Measurements from ENCODE around the gene USP14. TPM values are rescaled to one million over a fixed set of nuclear protein-coding genes. Genes with fewer than 3 reads are reported as not detected.

USP14 gene
- total RNA-seq, 1 experiment from 2014 or later = 72.4 TPM

DNA sequence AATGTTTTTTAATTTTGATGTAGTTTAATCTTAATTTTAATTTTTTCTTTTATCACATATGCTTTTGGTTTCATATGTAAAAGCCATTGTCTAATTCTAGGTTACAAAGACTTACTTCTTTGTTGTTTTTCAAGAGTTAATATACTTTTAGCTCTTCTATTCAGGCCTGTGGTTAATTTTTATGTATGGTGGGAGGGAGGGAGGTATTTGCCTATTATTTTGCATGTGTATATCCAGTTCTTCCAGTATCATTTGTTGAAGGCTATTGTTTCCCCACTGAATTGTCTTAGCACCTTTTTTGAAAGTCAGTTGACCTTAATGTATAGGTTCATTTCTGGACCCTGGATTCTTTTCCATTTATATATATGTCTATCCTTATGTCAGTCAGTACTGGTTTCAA lies 23.4 kb downstream of the USP14 start:
- ChIA-PET CTCF (no interaction called here), POLR2A (no interaction called here)
- no peaks in the 10 kb centered on the region for H3K27me3 Mint-ChIP-seq (ENCODE audit: low read depth)
- H3K4me1 Mint-ChIP-seq = no peaks in the 10 kb centered on the region
- TF ChIP-seq JAZF1 (CRISPR knock-in tag; IDR thresholded peaks at IDR 0.05) (no peak), OVOL2 (CRISPR knock-in tag; IDR thresholded peaks at IDR 0.05; ENCODE audit: borderline replicate concordance) (no peak), ZNF671 (CRISPR knock-in tag; IDR thresholded peaks at IDR 0.05) (no peak)
- TF ChIP-seq, protein P1, sequence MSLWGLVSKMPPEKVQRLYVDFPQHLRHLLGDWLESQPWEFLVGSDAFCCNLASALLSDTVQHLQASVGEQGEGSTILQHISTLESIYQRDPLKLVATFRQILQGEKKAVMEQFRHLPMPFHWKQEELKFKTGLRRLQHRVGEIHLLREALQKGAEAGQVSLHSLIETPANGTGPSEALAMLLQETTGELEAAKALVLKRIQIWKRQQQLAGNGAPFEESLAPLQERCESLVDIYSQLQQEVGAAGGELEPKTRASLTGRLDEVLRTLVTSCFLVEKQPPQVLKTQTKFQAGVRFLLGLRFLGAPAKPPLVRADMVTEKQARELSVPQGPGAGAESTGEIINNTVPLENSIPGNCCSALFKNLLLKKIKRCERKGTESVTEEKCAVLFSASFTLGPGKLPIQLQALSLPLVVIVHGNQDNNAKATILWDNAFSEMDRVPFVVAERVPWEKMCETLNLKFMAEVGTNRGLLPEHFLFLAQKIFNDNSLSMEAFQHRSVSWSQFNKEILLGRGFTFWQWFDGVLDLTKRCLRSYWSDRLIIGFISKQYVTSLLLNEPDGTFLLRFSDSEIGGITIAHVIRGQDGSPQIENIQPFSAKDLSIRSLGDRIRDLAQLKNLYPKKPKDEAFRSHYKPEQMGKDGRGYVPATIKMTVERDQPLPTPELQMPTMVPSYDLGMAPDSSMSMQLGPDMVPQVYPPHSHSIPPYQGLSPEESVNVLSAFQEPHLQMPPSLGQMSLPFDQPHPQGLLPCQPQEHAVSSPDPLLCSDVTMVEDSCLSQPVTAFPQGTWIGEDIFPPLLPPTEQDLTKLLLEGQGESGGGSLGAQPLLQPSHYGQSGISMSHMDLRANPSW (CRISPR knock-in tag; conservative IDR thresholded peaks at IDR 0.05; ENCODE audit: low read depth) = no peak
- TF ChIP-seq, protein P2, sequence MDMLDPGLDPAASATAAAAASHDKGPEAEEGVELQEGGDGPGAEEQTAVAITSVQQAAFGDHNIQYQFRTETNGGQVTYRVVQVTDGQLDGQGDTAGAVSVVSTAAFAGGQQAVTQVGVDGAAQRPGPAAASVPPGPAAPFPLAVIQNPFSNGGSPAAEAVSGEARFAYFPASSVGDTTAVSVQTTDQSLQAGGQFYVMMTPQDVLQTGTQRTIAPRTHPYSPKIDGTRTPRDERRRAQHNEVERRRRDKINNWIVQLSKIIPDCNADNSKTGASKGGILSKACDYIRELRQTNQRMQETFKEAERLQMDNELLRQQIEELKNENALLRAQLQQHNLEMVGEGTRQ (CRISPR knock-in tag; IDR thresholded peaks at IDR 0.05) = no peak
- TF ChIP-seq, protein P3, sequence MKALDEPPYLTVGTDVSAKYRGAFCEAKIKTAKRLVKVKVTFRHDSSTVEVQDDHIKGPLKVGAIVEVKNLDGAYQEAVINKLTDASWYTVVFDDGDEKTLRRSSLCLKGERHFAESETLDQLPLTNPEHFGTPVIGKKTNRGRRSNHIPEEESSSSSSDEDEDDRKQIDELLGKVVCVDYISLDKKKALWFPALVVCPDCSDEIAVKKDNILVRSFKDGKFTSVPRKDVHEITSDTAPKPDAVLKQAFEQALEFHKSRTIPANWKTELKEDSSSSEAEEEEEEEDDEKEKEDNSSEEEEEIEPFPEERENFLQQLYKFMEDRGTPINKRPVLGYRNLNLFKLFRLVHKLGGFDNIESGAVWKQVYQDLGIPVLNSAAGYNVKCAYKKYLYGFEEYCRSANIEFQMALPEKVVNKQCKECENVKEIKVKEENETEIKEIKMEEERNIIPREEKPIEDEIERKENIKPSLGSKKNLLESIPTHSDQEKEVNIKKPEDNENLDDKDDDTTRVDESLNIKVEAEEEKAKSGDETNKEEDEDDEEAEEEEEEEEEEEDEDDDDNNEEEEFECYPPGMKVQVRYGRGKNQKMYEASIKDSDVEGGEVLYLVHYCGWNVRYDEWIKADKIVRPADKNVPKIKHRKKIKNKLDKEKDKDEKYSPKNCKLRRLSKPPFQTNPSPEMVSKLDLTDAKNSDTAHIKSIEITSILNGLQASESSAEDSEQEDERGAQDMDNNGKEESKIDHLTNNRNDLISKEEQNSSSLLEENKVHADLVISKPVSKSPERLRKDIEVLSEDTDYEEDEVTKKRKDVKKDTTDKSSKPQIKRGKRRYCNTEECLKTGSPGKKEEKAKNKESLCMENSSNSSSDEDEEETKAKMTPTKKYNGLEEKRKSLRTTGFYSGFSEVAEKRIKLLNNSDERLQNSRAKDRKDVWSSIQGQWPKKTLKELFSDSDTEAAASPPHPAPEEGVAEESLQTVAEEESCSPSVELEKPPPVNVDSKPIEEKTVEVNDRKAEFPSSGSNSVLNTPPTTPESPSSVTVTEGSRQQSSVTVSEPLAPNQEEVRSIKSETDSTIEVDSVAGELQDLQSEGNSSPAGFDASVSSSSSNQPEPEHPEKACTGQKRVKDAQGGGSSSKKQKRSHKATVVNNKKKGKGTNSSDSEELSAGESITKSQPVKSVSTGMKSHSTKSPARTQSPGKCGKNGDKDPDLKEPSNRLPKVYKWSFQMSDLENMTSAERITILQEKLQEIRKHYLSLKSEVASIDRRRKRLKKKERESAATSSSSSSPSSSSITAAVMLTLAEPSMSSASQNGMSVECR (CRISPR knock-in tag; IDR thresholded peaks at IDR 0.05; ENCODE audit: borderline replicate concordance) = no peak
- peaks cover 17% of the 10 kb centered on the region for H3K36me3 Mint-ChIP-seq
- H3K9me3 Mint-ChIP-seq = no peaks in the 10 kb centered on the region
- no peak overlapping the region for H3K4me3 Mint-ChIP-seq
- DNase-seq (ENCODE audit: low spot score) = no peak
- ATAC-seq = no peak
- no peak overlapping the region for H3K27ac Mint-ChIP-seq

DNA sequence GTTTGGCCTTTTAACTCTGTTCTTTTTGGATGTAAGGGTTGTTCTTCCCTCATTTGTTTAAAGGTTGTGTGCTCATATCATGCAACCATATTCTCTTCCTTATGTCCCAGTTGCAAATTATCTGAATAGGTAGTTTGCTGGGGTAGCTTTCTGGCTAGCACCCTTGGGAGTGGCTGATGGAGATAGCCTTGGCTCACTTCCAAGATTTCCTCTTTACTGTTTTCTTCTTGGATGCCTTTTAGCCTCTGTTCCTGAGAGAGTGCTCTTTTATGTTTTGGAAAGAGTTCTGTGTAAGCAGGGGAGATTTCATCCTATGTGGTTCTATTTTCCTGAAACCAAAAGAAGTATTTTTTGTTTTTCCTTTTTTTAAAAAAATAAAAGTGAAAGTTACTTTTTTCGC lies 25.4 kb downstream of the USP14 start:
- H3K27ac Mint-ChIP-seq = no peak overlapping the region
- TF ChIP-seq JUN (CRISPR knock-in tag; IDR thresholded peaks at IDR 0.05) (no peak), EMX1 (CRISPR knock-in tag; IDR thresholded peaks at IDR 0.05) (no peak), MYBL2 (CRISPR knock-in tag; IDR thresholded peaks at IDR 0.05) (no peak), PRRX2 (CRISPR knock-in tag; IDR thresholded peaks at IDR 0.05) (no peak), ETV6 (CRISPR knock-in tag; IDR thresholded peaks at IDR 0.05) (no peak), ZNF219 (CRISPR knock-in tag; IDR thresholded peaks at IDR 0.05; ENCODE audit: borderline replicate concordance) (no peak)
- TF ChIP-seq, protein P4, sequence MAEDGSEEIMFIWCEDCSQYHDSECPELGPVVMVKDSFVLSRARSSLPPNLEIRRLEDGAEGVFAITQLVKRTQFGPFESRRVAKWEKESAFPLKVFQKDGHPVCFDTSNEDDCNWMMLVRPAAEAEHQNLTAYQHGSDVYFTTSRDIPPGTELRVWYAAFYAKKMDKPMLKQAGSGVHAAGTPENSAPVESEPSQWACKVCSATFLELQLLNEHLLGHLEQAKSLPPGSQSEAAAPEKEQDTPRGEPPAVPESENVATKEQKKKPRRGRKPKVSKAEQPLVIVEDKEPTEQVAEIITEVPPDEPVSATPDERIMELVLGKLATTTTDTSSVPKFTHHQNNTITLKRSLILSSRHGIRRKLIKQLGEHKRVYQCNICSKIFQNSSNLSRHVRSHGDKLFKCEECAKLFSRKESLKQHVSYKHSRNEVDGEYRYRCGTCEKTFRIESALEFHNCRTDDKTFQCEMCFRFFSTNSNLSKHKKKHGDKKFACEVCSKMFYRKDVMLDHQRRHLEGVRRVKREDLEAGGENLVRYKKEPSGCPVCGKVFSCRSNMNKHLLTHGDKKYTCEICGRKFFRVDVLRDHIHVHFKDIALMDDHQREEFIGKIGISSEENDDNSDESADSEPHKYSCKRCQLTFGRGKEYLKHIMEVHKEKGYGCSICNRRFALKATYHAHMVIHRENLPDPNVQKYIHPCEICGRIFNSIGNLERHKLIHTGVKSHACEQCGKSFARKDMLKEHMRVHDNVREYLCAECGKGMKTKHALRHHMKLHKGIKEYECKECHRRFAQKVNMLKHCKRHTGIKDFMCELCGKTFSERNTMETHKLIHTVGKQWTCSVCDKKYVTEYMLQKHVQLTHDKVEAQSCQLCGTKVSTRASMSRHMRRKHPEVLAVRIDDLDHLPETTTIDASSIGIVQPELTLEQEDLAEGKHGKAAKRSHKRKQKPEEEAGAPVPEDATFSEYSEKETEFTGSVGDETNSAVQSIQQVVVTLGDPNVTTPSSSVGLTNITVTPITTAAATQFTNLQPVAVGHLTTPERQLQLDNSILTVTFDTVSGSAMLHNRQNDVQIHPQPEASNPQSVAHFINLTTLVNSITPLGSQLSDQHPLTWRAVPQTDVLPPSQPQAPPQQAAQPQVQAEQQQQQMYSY (CRISPR knock-in tag; IDR thresholded peaks at IDR 0.05) = no peak
- TF ChIP-seq, protein P5, sequence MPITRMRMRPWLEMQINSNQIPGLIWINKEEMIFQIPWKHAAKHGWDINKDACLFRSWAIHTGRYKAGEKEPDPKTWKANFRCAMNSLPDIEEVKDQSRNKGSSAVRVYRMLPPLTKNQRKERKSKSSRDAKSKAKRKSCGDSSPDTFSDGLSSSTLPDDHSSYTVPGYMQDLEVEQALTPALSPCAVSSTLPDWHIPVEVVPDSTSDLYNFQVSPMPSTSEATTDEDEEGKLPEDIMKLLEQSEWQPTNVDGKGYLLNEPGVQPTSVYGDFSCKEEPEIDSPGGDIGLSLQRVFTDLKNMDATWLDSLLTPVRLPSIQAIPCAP (CRISPR knock-in tag; IDR thresholded peaks at IDR 0.05) = no peak
- TF ChIP-seq, protein P6, sequence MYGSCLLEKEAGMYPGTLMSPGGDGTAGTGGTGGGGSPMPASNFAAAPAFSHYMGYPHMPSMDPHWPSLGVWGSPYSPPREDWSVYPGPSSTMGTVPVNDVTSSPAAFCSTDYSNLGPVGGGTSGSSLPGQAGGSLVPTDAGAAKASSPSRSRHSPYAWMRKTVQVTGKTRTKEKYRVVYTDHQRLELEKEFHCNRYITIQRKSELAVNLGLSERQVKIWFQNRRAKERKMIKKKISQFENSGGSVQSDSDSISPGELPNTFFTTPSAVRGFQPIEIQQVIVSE (CRISPR knock-in tag; IDR thresholded peaks at IDR 0.05; ENCODE audit: borderline replicate concordance) = no peak
- TF ChIP-seq, protein P7, sequence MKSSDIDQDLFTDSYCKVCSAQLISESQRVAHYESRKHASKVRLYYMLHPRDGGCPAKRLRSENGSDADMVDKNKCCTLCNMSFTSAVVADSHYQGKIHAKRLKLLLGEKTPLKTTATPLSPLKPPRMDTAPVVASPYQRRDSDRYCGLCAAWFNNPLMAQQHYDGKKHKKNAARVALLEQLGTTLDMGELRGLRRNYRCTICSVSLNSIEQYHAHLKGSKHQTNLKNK (CRISPR knock-in tag; IDR thresholded peaks at IDR 0.05) = no peak
- TF ChIP-seq, protein P2 (CRISPR knock-in tag; IDR thresholded peaks at IDR 0.05) = no peak
- TF ChIP-seq, protein P8, sequence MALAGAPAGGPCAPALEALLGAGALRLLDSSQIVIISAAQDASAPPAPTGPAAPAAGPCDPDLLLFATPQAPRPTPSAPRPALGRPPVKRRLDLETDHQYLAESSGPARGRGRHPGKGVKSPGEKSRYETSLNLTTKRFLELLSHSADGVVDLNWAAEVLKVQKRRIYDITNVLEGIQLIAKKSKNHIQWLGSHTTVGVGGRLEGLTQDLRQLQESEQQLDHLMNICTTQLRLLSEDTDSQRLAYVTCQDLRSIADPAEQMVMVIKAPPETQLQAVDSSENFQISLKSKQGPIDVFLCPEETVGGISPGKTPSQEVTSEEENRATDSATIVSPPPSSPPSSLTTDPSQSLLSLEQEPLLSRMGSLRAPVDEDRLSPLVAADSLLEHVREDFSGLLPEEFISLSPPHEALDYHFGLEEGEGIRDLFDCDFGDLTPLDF (CRISPR knock-in tag; IDR thresholded peaks at IDR 0.05) = no peak

More for the DNA sequence above, 25.4 kb downstream of the USP14 start:
- Mint-ChIP-seq H3K4me1 (no peaks in the 10 kb centered on the region), H3K36me3 (peaks cover 15% of the 10 kb centered on the region), H3K27me3 (ENCODE audit: low read depth) (no peaks in the 10 kb centered on the region), H3K9me3 (no peaks in the 10 kb centered on the region), H3K4me3 (no peak overlapping the region)
- ChIA-PET CTCF (interaction anchor here (0.6 kb wide), 1 partner anchor 29 kb away, joined by 3 read pairs; no protein-coding TSS in a partner anchor), POLR2A (no interaction called here)
- DNase-seq (ENCODE audit: low spot score) (no peak), ATAC-seq (no peak)

Data from WTC11 (cell line).